ENCODE measurements around the gene PTGS1.

The PTGS1 gene

GRCh38 chr9:122420315-122420714 lies 49.5 kb downstream of the PTGS1 start:
- no peaks in the 10 kb centered on the region for H3K27me3 ChIP-seq (ENCODE audit: insufficient read depth, low read length)
- H3K4me3 ChIP-seq (ENCODE audit: low read depth, low read length): no peak overlapping the region
- no peaks in the 10 kb centered on the region for H3K79me2 ChIP-seq (ENCODE audit: control insufficient read depth, insufficient read depth, low read length, unreplicated experiment)
- H2AFZ ChIP-seq (ENCODE audit: low read length, unreplicated experiment): no peak overlapping the region
- H3K4me1 ChIP-seq (ENCODE audit: control insufficient read depth, insufficient read depth, low read length, unreplicated experiment): no peaks in the 10 kb centered on the region
- no peaks in the 10 kb centered on the region; the same call in 1 of the 2 replicates for H3K36me3 ChIP-seq (ENCODE audit: insufficient read depth, low read length)
- no peak overlapping the region for H3K27ac ChIP-seq (ENCODE audit: low read depth, low read length)

DNA sequence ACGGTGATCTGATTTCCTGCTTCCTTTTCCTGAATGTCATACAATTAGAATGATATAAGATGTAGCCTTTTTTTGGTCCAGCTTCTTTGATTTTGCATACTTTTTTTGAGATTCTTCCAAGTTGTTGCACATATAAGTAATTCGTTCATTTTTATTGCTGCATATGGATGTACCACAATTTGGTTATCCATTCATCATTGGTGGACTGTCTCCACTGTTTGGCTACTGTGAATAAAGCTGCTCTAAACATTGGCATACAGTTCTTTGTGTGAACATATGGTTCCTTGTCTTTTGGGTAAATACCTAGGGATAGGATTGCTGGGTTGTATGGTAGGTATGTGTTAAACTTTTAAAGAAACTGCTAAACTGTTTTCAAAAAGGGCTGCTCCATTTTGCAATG lies 54.3 kb downstream of the PTGS1 start:
- H3K27ac ChIP-seq (ENCODE audit: low read depth, low read length): no peak overlapping the region
- H3K27me3 ChIP-seq (ENCODE audit: insufficient read depth, low read length): no peaks in the 10 kb centered on the region
- no peaks in the 10 kb centered on the region for H3K4me1 ChIP-seq (ENCODE audit: control insufficient read depth, insufficient read depth, low read length, unreplicated experiment)
- no peaks in the 10 kb centered on the region for H3K79me2 ChIP-seq (ENCODE audit: control insufficient read depth, insufficient read depth, low read length, unreplicated experiment)
- no peaks in the 10 kb centered on the region for H3K36me3 ChIP-seq (ENCODE audit: insufficient read depth, low read length)
- peak overlapping the region; percentile 10 for H2AFZ ChIP-seq (ENCODE audit: low read length, unreplicated experiment)
- no peak overlapping the region for H3K4me3 ChIP-seq (ENCODE audit: low read depth, low read length)

DNA sequence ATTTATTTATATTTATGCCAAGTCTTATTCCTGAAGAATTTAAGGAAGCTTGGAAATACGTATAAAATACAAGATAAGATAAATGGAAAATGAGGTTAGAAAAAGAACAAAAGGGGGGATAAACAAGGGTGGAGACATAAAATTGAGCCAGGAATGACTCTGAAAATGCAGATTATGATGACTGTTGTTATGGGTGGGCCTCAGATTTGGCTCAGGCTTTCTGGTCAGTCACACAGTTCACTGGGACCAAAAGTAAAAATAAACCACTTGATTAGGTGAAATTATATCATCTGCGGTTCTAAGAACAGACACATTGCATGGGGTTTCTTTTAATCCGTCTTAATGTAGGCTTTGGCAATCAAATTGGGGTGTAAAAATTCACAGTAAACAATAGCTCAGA lies 55.9 kb downstream of the PTGS1 start:
- Histone ChIP-seq H3K79me2 (ENCODE audit: control insufficient read depth, insufficient read depth, low read length, unreplicated experiment) (no peaks in the 10 kb centered on the region), H3K36me3 (ENCODE audit: insufficient read depth, low read length) (no peaks in the 10 kb centered on the region), H3K27me3 (ENCODE audit: insufficient read depth, low read length) (no peaks in the 10 kb centered on the region), H3K4me1 (ENCODE audit: control insufficient read depth, insufficient read depth, low read length, unreplicated experiment) (no peaks in the 10 kb centered on the region), H3K27ac (ENCODE audit: low read depth, low read length) (no peak overlapping the region), H2AFZ (ENCODE audit: low read length, unreplicated experiment) (no peak overlapping the region), H3K4me3 (ENCODE audit: low read depth, low read length) (no peak overlapping the region)

DNA sequence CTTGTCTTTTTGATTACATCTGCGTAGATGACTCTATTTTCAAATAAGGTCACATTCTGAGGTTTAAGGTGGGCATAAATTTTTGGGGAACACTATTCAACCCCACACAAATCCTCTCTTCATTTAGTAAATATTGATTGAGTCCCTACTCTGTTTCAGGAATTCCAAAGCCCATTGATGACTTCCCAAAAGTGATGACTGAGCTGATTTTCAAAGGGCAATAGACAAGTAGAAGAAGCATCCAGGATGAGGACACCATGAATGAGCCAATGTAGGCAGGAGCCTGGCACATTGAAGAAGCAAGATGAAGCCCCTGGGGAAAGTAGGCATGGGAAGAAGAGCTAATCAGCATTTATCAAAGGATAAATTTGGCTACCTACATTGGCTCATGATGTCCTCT lies 71.7 kb downstream of the PTGS1 start:
- no peaks in the 10 kb centered on the region for H3K36me3 ChIP-seq (ENCODE audit: insufficient read depth, low read length)
- H2AFZ ChIP-seq (ENCODE audit: low read length, unreplicated experiment): no peak overlapping the region
- H3K27ac ChIP-seq (ENCODE audit: low read depth, low read length): no peak overlapping the region
- H3K79me2 ChIP-seq (ENCODE audit: control insufficient read depth, insufficient read depth, low read length, unreplicated experiment): no peaks in the 10 kb centered on the region
- H3K4me1 ChIP-seq (ENCODE audit: control insufficient read depth, insufficient read depth, low read length, unreplicated experiment): peaks cover 44% of the 10 kb centered on the region
- H3K4me3 ChIP-seq (ENCODE audit: low read depth, low read length): no peak overlapping the region
- no peaks in the 10 kb centered on the region for H3K27me3 ChIP-seq (ENCODE audit: insufficient read depth, low read length)

- Histone ChIP-seq H3K27ac (ENCODE audit: low read depth, low read length) (peak overlapping the region; percentile 95), H3K36me3 (ENCODE audit: insufficient read depth, low read length) (no peaks in the 10 kb centered on the region), H3K79me2 (ENCODE audit: control insufficient read depth, insufficient read depth, low read length, unreplicated experiment) (no peaks in the 10 kb centered on the region), H2AFZ (ENCODE audit: low read length, unreplicated experiment) (peak overlapping the region; percentile 5), H3K27me3 (ENCODE audit: insufficient read depth, low read length) (no peaks in the 10 kb centered on the region), H3K4me3 (ENCODE audit: low read depth, low read length) (peak overlapping the region; percentile 45), H3K4me1 (ENCODE audit: control insufficient read depth, insufficient read depth, low read length, unreplicated experiment) (peaks cover 44% of the 10 kb centered on the region)
Measured at GRCh38 chr9:122444041-122444733, 73.4 kb downstream of the PTGS1 start.

Measured in ACC112 (cell line).